NCI-H2227 (cell line): ENCODE data around the gene MYBPH.

Experiments
- DNase-seq: peaks from one replicate; lab custom pipeline; 2025; ENCODE audit not compliant: unreplicated experiment; lab: John Stamatoyannopoulos, UW

The MYBPH gene

DNA sequence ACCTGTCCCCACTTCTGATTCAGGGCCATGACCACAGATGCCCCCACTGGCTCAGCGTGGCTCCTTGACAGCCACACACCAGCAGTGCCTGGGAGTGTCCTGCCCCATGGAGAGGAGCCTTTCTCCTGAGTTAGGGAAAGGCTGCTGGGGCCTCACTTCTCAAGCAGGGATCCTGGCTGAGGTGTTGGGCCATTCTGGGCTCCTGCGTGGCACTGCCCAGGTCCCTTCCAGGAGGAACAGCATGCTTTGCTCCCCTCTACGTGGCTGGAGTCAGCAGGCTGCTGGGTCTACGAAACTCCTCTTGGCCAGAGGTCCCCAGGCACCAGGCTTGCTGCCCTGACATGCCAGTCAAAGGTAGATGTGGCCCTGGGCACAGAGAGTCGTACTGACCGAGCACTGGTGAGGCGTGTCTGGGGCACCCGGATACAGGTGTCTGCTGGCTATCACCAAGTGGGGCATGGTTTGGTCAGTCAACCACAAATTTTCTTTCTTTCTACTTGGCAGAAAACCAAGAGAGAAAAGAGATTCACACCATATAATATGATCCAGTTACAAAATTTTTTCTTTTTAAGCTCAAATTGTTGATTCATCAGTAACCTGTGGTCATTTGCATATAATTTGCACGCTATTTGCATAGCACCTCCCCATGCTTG, 44.0 kb downstream of the MYBPH start:
- no peak for DNase-seq

DNA sequence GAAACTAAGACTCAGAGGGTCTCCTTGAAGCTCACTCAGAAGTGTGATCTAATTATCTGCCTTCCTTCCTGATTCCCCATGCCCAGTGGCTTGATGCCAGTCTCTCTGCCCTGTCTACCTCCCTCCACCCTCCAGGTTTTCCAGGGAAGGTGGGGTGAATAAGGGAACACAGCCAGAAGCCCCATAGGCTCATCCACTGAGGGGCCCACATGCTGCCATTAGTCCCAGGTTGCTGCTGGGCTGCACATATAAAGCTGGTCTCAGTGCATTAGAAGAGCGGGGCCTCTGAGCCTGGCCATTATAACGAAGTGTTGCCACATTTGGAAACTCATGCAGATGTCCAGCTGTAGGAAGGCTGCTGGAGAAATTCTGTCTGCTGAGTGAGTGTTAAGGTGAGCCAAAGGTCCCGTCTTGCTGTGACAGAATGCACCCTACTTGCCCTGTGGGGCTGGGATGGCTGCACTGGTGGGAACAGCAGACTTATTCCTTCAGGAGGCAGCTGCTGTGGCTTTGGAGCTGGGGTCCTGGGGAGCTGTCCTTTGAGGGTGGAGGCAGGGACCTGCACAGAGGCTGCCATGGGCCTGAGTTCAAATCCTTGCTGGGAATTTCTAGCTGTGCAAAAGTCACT, 45.2 kb downstream of the MYBPH start:
- no peak for DNase-seq

DNA sequence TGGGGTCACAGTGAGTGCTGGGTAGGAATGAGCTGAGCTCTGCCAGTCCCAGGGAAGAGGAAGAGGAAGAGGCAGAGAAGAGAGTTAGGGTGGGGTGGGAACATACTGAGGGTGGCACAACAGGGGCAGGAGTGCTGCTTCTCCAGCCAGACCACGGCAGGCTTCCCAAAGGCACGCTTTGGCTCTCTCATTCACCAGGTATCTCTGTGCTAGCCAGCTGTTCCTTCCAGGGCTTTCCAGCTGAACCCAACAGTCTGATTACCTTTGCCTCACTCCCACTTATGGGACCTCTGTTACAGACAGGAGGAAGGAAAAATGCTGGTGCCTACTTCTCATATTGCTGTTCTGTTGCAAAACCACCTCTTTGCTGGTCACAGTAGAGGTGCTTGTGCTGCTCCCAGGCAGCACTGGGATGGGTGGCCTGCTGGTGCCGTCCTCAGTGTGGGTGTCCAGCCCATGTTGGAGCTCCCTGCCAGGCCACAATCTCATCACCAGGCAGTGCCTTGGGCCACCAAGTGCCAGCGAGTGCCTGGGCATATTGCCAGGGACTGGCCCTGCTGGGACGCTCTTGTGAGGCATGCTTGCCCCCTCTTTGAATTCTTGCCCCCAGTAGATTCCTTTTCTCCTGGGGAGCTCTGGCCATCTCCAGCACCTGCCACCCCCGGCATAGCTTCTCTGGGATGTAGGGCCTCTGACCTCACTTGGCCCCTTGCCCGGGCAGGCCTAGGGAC, 46.0 kb downstream of the MYBPH start:
- DNase-seq = no peak

DNA sequence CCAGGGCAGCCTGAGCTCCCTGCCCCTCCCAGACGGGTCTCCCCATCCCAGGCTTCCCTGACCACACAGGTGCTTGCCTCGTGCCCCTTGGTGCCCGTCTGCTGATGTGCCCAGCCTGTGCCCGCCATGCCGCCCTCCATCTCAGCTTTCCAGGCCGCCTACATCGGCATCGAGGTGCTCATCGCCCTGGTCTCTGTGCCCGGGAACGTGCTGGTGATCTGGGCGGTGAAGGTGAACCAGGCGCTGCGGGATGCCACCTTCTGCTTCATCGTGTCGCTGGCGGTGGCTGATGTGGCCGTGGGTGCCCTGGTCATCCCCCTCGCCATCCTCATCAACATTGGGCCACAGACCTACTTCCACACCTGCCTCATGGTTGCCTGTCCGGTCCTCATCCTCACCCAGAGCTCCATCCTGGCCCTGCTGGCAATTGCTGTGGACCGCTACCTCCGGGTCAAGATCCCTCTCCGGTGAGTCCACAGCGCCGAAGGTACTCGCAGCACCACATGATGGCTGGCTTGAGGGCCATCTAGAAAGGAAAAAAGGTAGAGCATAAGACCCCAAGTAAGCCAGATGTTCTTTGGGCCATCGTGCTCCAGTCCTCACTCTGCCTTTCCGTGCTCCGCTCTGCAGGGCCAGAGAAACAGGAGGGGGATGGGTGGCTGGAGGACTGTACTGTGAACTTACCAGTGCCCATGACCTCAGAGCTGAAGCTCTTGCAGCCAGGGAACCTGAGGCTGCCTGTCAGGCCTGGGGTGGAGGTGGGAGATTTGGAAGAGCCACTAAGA, 46.7 kb downstream of the MYBPH start:
- DNase-seq = no peak

DNA sequence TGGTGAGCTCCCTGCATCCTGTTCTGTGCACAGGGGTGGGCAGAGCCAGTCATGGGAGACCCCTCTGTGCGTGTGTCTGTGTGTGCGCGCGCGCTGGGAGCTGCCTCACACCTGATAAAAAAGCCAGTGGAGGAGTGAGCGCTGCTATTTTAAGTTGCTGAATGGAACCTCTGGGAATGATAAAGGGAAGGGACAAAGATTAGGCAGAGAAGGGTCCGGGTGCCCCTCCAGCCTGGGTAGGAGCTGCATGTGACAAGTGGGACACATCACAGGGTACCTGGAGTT, 47.3 kb downstream of the MYBPH start:
- DNase-seq = no peak

DNA sequence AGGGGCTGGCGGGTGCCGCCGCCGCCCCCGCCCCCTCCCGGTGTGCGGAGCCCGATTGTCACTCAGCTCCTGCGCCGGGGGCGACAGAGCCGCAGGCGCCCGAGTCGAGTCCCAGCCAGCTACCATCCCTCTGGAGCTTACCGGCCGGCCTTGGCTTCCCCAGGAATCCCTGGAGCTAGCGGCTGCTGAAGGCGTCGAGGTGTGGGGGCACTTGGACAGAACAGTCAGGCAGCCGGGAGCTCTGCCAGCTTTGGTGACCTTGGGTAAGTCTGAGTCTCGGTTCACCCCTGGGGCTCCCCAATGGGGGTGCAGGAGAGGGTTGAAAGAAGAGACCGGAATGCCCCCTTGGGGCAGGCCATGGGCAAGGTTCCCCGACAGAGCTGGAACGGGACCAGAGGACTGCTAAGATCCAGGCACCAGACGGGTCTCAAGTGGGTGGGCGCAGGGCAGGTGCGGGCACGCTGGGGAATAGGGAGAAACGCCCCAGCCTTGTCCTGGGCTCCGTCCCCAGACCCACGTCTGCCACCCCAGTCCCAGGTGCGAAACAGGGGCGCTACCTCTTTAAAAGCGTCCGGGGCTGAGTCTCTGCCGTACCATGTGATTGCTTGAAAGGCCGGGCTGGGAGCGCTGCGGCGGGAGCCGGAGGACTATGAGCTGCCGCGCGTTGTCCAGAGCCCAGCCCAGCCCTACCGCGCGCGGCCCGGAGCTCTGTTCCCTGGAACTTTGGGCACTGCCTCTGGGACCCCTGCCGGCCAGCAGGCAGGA, 47.8 kb downstream of the MYBPH start, which contains the start of gene ADORA1:
Gene ADORA1 (plus strand): TSS at position 61 of the 765 bp plus-strand sequence. CDS start 1,116 bp downstream, outside the sequence.
- DNase-seq = peak; percentile 73

DNA sequence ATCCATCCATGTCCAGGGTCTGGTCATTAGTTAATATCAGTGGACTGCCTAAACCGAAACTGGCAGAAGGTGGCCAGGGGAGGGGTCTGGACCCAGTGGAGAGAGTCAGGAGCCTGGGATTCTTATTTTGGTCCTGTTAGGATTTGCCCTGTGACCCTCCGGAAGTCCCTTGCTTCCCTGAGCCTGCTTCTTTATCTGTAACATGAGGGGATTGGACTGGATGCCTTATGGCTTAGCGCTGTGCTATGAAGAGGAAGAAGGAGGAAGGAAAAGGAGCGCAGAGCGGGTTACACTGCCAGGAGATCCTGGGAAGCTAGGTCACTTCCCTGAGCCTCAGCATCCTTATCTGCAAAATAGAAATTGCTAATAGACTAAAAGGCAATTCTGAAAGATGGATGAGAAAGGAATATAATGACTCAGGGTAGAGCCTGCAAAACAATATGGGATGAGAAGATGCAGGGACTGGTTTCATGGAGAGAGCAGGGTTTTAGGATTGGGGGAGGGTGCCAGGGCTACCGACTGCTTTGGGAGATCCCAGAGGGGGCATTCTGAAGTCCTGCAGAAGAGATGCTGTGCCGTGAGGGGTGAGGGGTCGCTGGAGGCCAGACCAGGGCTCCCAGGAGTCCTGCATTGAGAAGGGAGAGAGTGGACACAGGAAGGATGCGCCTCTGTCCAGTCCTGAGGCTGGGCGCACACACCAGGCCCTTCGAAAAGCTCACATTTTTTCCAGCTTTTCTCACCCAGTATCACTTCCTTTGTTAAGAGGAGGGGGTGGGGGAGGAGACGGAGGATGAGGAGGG, 48.6 kb downstream of the MYBPH start:
- DNase-seq = no peak

DNA sequence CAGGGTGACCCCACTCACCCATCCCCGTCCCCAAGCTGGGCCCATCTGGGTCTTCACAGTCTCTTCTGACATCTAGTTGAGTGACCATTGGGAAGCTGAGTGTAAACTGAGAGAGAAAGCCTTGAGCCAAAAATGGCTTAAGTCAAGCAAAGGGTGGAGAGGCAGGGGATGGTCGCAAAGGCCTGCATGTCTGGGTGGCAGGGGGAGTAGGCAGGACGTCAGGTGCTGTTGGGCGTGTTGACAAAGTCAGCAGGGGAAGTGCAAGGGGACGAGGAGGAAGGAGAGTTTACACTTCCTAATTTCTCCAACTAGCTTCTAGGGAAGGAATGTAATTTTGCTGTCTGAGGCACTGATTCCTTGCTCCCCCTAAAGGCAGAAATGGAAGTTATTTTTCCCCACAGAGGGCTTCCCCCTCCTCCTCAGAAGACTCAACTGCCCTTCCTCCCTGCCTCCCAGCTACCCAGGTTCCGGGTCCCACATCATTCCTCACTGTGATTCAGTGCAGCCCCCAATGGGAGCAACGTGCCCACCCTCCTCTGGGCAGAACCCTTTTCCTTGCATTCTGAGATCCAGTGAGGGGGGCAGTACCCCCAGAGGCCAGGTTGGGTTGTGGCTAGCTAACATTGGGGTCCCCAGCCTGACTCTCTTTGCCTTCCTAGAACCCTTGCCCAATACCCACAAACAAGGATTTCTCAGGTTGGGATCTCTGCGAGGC, 49.3 kb downstream of the MYBPH start:
- DNase-seq = peak; percentile 21

DNA sequence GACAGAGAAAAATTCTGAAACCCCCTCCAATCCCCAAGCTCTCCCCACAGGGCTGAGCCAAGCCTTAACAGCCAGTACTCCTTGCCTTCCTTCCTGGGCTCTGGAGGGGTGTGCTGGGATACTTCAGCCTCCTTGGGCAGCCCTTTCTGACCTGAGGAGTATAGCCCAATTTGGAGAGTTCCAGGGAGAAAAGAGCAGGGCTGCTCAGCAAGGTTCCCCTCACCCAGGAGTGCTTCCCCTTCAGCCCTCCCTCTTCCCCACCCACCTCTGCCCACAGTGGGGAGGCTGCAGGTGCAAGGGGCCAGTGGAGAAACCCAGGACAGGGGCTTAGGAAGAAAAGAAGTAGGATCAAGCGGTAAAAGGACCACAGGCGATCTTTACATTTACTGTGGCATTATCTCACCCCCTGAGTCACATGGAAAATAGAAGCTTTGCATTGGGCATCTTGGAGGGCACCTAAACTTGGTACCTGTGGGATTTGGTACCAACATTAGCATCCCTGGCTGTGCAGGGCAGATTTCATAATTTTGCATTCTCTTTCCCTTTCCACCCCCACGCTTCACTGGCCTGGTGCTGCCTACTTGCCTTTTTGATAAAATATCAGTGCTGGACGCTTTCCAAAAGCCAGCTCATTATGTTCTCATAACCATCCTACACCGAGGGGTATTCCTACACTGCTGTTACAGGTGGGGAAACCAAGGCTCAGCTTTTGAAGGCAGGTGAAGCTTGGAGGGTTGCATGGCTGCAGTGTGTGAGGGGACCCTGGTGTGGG, 50.9 kb downstream of the MYBPH start:
- no peak for DNase-seq

DNA sequence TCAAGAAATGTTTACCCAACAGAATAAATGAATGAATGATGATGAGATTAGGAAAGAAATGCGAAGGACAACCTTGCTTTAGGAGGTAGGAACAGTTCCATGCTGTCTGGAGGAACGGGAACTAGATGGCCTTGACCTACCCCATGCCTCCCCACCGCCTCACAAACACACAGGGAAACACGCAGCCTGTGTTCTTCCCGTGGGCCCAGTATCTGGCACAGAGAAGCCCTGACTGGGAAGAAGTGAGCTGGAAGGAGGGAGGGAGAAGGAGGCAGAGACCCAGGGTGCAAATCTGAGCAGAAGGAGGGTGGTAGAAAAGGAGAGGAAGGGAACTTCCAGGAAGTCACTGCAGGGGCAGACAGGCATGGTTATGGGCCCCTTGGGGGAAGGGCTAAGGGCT, 51.6 kb downstream of the MYBPH start:
- no peak for DNase-seq

DNA sequence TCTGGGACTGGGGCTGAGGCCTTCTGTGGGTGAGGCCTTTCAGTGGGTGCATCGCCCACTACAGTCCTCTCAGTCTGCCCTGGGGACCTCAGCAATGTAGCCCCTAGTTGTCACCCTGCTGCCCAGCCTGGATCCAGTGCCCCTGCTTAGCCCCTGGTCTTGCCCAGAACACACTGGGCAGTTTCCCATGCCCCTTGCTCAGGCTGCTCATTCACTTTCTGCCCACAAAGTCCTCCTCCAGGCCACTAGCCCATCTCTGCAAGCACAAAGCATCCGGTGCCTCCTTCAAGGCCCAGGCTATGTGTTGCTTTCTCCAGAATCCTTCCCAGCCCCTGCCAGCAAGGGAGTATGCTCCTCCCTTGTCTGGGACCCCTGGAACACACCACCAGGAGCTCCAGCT, 53.5 kb downstream of the MYBPH start:
- no peak for DNase-seq

DNA sequence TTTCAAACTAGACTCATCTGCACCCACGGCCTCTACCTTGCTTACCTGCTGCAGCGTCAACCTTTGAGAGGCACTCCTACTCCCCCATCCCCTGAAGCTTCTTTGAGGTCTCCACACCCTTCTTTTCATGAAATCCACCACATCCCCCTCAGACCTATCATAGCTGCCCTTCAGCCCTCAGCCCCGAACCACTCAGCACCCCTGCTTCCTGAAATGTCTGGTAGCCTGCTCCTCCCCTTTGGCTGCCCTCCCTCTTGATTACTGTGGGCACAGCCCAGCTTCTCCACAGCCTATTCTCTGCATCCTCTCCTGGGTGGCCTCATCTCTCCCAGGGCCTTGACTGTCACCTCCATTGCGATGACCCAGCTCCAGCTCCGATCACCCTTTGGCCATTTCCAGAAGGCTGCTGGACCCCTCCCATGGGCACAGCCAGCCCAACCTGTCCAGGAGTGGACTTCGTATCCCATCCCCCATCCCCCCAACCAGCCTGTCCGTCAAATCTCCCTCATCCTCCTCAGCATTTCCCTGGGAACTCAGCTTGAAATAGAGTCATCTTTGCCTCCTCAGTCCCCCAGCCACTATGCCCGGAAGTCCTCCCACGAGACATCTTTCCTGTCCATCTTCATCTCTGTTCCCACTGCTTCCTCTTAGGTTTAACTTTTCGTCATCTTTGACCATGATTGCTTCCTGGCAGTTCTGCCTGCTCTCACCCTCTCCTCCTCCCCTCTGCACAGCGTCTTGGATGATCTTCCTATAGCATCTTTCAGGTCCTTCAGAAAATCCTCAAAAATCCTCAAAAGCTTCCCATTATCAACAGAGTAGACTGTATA, 54.2 kb downstream of the MYBPH start:
- no peak for DNase-seq

DNA sequence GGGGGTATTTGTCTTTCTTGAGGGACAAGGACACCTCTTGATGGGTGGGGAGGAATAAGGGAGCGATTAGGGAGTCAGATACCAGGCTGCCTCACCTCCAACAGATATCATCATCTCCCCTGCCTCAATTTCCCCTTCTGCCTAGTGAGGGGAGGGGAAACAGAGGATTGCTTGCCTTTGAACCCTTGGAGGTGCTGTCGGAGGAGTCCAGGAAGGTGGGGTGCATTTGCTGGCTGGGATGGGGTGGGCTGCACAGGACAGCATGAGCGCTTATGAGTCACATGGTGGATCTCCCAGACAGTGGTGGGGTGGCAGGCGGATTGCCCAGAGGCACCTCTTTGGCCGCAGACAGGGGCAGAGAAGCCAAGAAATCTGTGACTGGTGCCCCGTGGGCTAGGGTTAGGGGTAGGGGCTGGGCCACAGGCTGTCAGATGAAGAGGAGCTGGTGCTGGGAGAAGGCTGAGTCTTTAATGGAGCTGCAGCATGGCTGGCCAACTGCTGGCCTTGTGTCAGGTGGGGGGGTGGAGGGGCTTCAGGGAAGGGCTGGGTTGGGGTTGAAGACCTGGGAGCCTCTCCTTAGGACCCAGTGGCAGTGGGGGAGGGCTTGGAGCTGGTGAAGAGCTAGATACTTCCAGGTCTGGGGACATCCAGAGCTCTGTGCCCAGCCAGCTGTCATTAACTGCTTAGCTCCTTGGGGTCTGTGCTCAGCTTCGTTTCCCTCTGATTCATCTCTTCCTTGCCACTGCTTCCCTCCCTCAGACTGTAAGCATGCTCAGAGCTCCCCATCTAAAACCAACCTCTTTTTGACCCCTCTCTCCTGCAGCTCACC, 55.1 kb downstream of the MYBPH start:
- DNase-seq = no peak
